Hepatocyte (in vitro differentiated cells): ENCODE measurements around the gene GXYLT2. TPM values are rescaled to one million over a fixed set of nuclear protein-coding genes. Genes with fewer than 3 reads are reported as not detected.
A peak's percentile ranks its signal among the peaks of the same experiment; 100 is the strongest.
"Not testable (repeated sequence)": the region's sequence is repeated elsewhere in the genome, so short reads cannot be mapped to it uniquely, and the experiment has no call there.

Experiments
- DNase-seq: peaks from one replicate; pipeline ENCODE4 v3.0.0-alpha.2; 2016; ENCODE audit warnings: low spot score
- H2AFZ ChIP-seq: fragments of 200-600 bp; sonication (generic); 2 replicates; pipeline ENCODE4 v1.6.0; 2016; ENCODE audit warnings: antibody characterized with exemption, mild to moderate bottlenecking
- H3K27ac ChIP-seq: fragments of 200-600 bp; sonication (generic); 2 replicates; pipeline ENCODE4 v1.5.1; 2016; ENCODE audit warnings: mild to moderate bottlenecking
- H3K27me3 ChIP-seq: fragments of 200-600 bp; sonication (generic); 2 replicates; pipeline ENCODE4 v1.6.1; 2016
- H3K36me3 ChIP-seq: fragments of 200-600 bp; sonication (generic); replicated peaks from 2 replicates; pipeline ENCODE4 v1.5.1; 2016; ENCODE audit warnings: low read depth; ENCODE audit not compliant: insufficient read depth
- H3K4me1 ChIP-seq: fragments of 200-600 bp; sonication (generic); 2 replicates; pipeline ENCODE4 v1.5.1; 2016; ENCODE audit warnings: mild to moderate bottlenecking, moderate library complexity; ENCODE audit not compliant: insufficient read depth
- H3K4me2 ChIP-seq: fragments of 200-600 bp; sonication (generic); 2 replicates; pipeline ENCODE4 v1.6.0; 2016
- H3K4me3 ChIP-seq: fragments of 200-600 bp; sonication (generic); 2 replicates; pipeline ENCODE4 v1.5.1; 2016; ENCODE audit warnings: mild to moderate bottlenecking
- H3K79me2 ChIP-seq: fragments of 200-600 bp; sonication (generic); 2 replicates; pipeline ENCODE4 v1.6.0; 2017; ENCODE audit warnings: mild to moderate bottlenecking
- H3K9me2 ChIP-seq: fragments of 200-600 bp; sonication (generic); replicated peaks from 2 replicates; pipeline ENCODE4 v1.6.0; 2017; ENCODE audit warnings: mild to moderate bottlenecking; ENCODE audit not compliant: insufficient read depth
- H3K9me3 ChIP-seq: fragments of 200-600 bp; sonication (generic); 2 replicates; pipeline ENCODE4 v1.5.1; 2016; ENCODE audit warnings: low read depth, mild to moderate bottlenecking
- H4K20me1 ChIP-seq: fragments of 200-600 bp; sonication (generic); 2 replicates; pipeline ENCODE4 v1.6.0; 2016; ENCODE audit warnings: mild to moderate bottlenecking; ENCODE audit not compliant: insufficient read depth, poor library complexity, severe bottlenecking
- CTCF ChIP-seq: fragments of 200-600 bp; sonication (generic); IDR thresholded peaks from 2 replicates; pipeline ENCODE4 v1.5.1; 2016; ENCODE audit warnings: antibody characterized with exemption, mild to moderate bottlenecking; ENCODE audit not compliant: poor library complexity
- EZH2 ChIP-seq: fragments of 200-600 bp; sonication (generic); IDR thresholded peaks from 2 replicates; pipeline ENCODE4 v1.6.1; 2016; ENCODE audit warnings: antibody characterized with exemption, mild to moderate bottlenecking, borderline replicate concordance
- EZH2phosphoT487 ChIP-seq: fragments of 200-600 bp; sonication (generic); IDR thresholded peaks from one replicate; pipeline ENCODE4 v1.6.1; 2018; ENCODE audit warnings: antibody characterized with exemption, mild to moderate bottlenecking, low read depth, moderate library complexity; ENCODE audit not compliant: unreplicated experiment, severe bottlenecking
- WGBS: methylation state at CpG from one replicate; pipeline ENCODE4 v1.1.6; 2016; ENCODE audit warnings: low lambda C conversion rate; ENCODE audit errors: missing lambda C conversion rate; 5-methylcytosine and 5-hydroxymethylcytosine counted together
- polyA plus RNA-seq: library from polyadenylated mRNA; unstranded; fragments of >200 nt; fragmentation: Nextera tagmentation; extraction: Ambion mirVana; gene quantifications from 2 replicates; pipeline ENCODE4 v1.2.1, GENCODE V29; 2016
- total RNA-seq: library from RNA; depleted of rRNA; stranded (reverse); fragments of >200 nt; gene quantifications from 2 replicates; pipeline ENCODE4 v1.2.3, GENCODE V29; 2014

The GXYLT2 gene
- total and polyA plus RNA-seq, 2 experiments from 2014 or later, result 27.4 to 35.7 TPM

GRCh38 chr3:72997421-72997961 is 109.6 kb downstream of the GXYLT2 start:
- DNase-seq, result peak; percentile 78
- no peaks in the 10 kb centered on the region for H3K79me2 ChIP-seq
- H4K20me1 ChIP-seq, result peaks cover 47% of the 10 kb centered on the region
- H3K4me1 ChIP-seq, result peaks cover 26% of the 10 kb centered on the region
- no peaks in the 10 kb centered on the region for H3K9me3 ChIP-seq
- H3K4me3 ChIP-seq, result peak overlapping the region; percentile 67
- no peaks in the 10 kb centered on the region for H3K9me2 ChIP-seq
- H3K27me3 ChIP-seq, result no peaks in the 10 kb centered on the region
- TF ChIP-seq EZH2phosphoT487, result no peak
- TF ChIP-seq CTCF, result peak; percentile 67
- H3K27ac ChIP-seq, result peak overlapping the region; percentile 98
- peak overlapping the region; percentile 79 for H3K4me2 ChIP-seq
- peak overlapping the region; percentile 22 for H2AFZ ChIP-seq
- H3K36me3 ChIP-seq, result no peaks in the 10 kb centered on the region
- WGBS, result under 1% methylated on average over 15 of the region's 16 CpGs

DNA sequence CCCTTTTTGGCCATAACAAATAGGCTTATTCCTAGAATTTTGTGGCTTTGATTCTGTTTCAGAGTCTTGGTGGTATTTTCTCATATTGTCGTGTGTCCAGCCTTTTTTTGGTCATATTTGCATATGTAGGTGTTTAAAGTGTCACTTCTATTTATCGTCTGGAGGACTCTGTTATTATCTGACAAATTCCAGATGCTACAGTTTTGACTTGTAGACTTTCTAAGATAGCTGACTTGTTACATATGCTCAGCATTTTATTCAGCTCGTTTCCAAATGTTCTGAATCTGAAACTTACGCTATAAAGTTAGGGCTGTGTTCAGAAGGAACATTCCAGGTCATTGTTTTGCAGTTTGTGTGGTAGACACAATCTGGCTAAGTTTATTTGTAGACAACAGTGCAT is 110.6 kb downstream of the GXYLT2 start:
- DNase-seq, result no peak
- H4K20me1 ChIP-seq, result peaks cover 57% of the 10 kb centered on the region
- H3K79me2 ChIP-seq, result no peaks in the 10 kb centered on the region
- peak overlapping the region; percentile 79 for H3K4me2 ChIP-seq
- H3K27me3 ChIP-seq, result no peaks in the 10 kb centered on the region
- TF ChIP-seq CTCF (no peak), EZH2phosphoT487 (no peak), EZH2 (no peak)
- WGBS, result 13% methylated on average over 4 of the region's 4 CpGs
- peaks cover 34% of the 10 kb centered on the region for H3K4me1 ChIP-seq
- H3K4me3 ChIP-seq, result peak overlapping the region; percentile 67
- no peaks in the 10 kb centered on the region for H3K9me3 ChIP-seq
- no peaks in the 10 kb centered on the region for H3K36me3 ChIP-seq
- no peak overlapping the region for H2AFZ ChIP-seq
- no peaks in the 10 kb centered on the region for H3K9me2 ChIP-seq
- H3K27ac ChIP-seq, result peak overlapping the region; percentile 98

GRCh38 chr3:72999951-73000350 is 112.1 kb downstream of the GXYLT2 start:
- no peak overlapping the region for H3K27ac ChIP-seq
- no peaks in the 10 kb centered on the region for H3K79me2 ChIP-seq
- peaks cover 72% of the 10 kb centered on the region for H4K20me1 ChIP-seq
- peak overlapping the region; percentile 79 for H3K4me2 ChIP-seq
- peaks cover 37% of the 10 kb centered on the region for H3K4me1 ChIP-seq
- peak overlapping the region; percentile 67 for H3K4me3 ChIP-seq
- no peaks in the 10 kb centered on the region for H3K27me3 ChIP-seq
- H3K36me3 ChIP-seq, result no peaks in the 10 kb centered on the region
- no peak for TF ChIP-seq CTCF
- no peak for TF ChIP-seq EZH2
- no peak for TF ChIP-seq EZH2phosphoT487
- no peak for DNase-seq
- H3K9me2 ChIP-seq, result no peaks in the 10 kb centered on the region
- 52% methylated on average over 2 of the region's 2 CpGs for WGBS
- H2AFZ ChIP-seq, result no peak overlapping the region
- H3K9me3 ChIP-seq, result no peaks in the 10 kb centered on the region

DNA sequence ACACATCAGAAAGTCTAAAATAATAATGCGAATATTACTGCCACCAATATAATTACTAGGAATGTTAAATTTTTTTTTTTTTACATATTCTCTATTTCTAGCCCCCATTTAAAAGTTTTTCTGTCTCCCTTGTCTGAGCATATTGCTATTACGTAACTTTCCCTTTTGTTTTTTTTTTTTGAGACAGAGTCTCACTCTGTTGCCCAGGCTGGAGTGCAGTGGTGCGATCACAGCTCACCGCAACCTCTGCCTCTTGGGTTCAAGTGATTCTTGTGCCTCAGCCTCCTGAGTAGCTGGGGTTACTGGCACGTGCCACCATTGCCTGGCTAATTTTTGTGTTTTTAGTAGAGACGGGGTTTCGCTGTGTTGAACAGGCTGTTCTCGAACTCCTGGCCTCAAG is 115.2 kb downstream of the GXYLT2 start:
- not testable (repeated sequence) for H3K36me3 ChIP-seq
- peaks cover 100% of the 10 kb centered on the region for H4K20me1 ChIP-seq

More for the DNA sequence above, 115.2 kb downstream of the GXYLT2 start:
- H3K9me3 ChIP-seq, H3K79me2 ChIP-seq, H3K27me3 ChIP-seq, DNase-seq, H3K4me3 ChIP-seq, H2AFZ ChIP-seq, H3K27ac ChIP-seq, H3K9me2 ChIP-seq: not testable (repeated sequence)
- peaks cover 35% of the 10 kb centered on the region for H3K4me1 ChIP-seq
- peak overlapping the region; percentile 38 for H3K4me2 ChIP-seq
- WGBS, result 93% methylated on average over 8 of the region's 8 CpGs
